GM21528 (cell line): ENCODE results near the gene RTN4R.

Experiments used
- ATAC-seq: cut with Tn5 transposase; IDR thresholded peaks from one replicate; pipeline ENCODE4 v1.9.1; 2021; ENCODE audit warnings: mild to moderate bottlenecking, moderate library complexity; ENCODE audit not compliant: unreplicated experiment, low FRiP score

Gene RTN4R

GRCh38 chr22:20259327-20259688, 8.8 kb downstream of the RTN4R start:
- no peak for ATAC-seq

GRCh38 chr22:20258584-20259326, 9.4 kb downstream of the RTN4R start:
- no peak for ATAC-seq

GRCh38 chr22:20258021-20258299, 10.2 kb downstream of the RTN4R start:
- no peak for ATAC-seq

GRCh38 chr22:20257212-20258020, 10.7 kb downstream of the RTN4R start:
- ATAC-seq: no peak

- no peak for ATAC-seq
Observed at GRCh38 chr22:20256551-20257211, 11.4 kb downstream of the RTN4R start.

- ATAC-seq: no peak
Observed at GRCh38 chr22:20256027-20256426, 12.1 kb downstream of the RTN4R start.

GRCh38 chr22:20254975-20255946, 12.9 kb downstream of the RTN4R start:
- ATAC-seq: no peak

GRCh38 chr22:20253161-20253560, 15.0 kb downstream of the RTN4R start:
- ATAC-seq: no peak

GRCh38 chr22:20251981-20252380, 16.1 kb downstream of the RTN4R start:
- ATAC-seq: no peak

- no peak for ATAC-seq
Observed at GRCh38 chr22:20251491-20251890, 16.6 kb downstream of the RTN4R start.

- no peak for ATAC-seq
Observed at GRCh38 chr22:20249797-20250354, 18.2 kb downstream of the RTN4R start.

- no peak for ATAC-seq
Observed at GRCh38 chr22:20248461-20248978, 19.6 kb downstream of the RTN4R start.

- ATAC-seq: no peak
Observed at GRCh38 chr22:20247608-20248171, 20.4 kb downstream of the RTN4R start.

- ATAC-seq: no peak
Observed at GRCh38 chr22:20247010-20247505, 21.1 kb downstream of the RTN4R start.

GRCh38 chr22:20246368-20247009, 21.6 kb downstream of the RTN4R start:
- no peak for ATAC-seq

- no peak for ATAC-seq
Observed at GRCh38 chr22:20245577-20246367, 22.3 kb downstream of the RTN4R start.

GRCh38 chr22:20244691-20245576, 23.2 kb downstream of the RTN4R start:
- no peak for ATAC-seq
